ENCODE data around the gene SPARCL1. TPM values are rescaled to one million over a fixed set of nuclear protein-coding genes. Genes with fewer than 3 reads are reported as not detected.

The SPARCL1 gene
- total and polyA plus RNA-seq, 2 donors (not counting 1 experiment from before 2014, with no cell fraction given) = 0.64 to 4.1 TPM

GRCh38 chr4:87540146-87541058 lies 11.2 kb upstream of the SPARCL1 start:
- no peaks in the 10 kb centered on the region for H3K4me1 ChIP-seq (ENCODE audit: control insufficient read depth, extremely low read depth, insufficient read depth, low read length)
- H3K27ac ChIP-seq (ENCODE audit: insufficient read depth, low read length) = no peak overlapping the region
- peak; percentile 44 to 98 for DNase-seq (ENCODE audit: low read depth in 2 of 2)
- H2AFZ ChIP-seq (ENCODE audit: low read length) = no peak overlapping the region
- peak overlapping the region; percentile 13 for H3K4me2 ChIP-seq (ENCODE audit: extremely low read depth, insufficient read depth, low read length)
- H3K79me2 ChIP-seq (ENCODE audit: control insufficient read depth, insufficient read depth, low read length) = no peaks in the 10 kb centered on the region
- no peaks in the 10 kb centered on the region for H4K20me1 ChIP-seq (ENCODE audit: control insufficient read depth, extremely low read depth, insufficient read depth, low read length)
- TF ChIP-seq EZH2 (IDR thresholded peaks at IDR 0.05; ENCODE audit: low read length, missing control alignments) = no peak
- TF ChIP-seq CTCF (conservative IDR thresholded peaks at IDR 0.05 in 1 of 2, IDR thresholded peaks at IDR 0.05 in 1 of 2; ENCODE audit: low read depth in 1 of 2, low read length in 2 of 2) = no peak
- H3K4me3 ChIP-seq (replicated peaks in 1 of 4; ENCODE audit: control extremely low read depth in 1 of 4, insufficient read depth in 1 of 4, low read depth in 3 of 4, low read length in 4 of 4) = peak overlapping the region in 1 of 4 experiments; percentile 26
- no peaks in the 10 kb centered on the region for H3K27me3 ChIP-seq (ENCODE audit: control insufficient read depth, insufficient read depth, low read length)
- no peak overlapping the region for H3K9ac ChIP-seq (ENCODE audit: insufficient read depth, low read length)
- no peaks in the 10 kb centered on the region for H3K9me3 ChIP-seq (ENCODE audit: control insufficient read depth, insufficient read depth, low read depth, low read length)
- H3K36me3 ChIP-seq (ENCODE audit: control insufficient read depth, insufficient read depth, low read length) = no peaks in the 10 kb centered on the region

- H3K9ac ChIP-seq (ENCODE audit: insufficient read depth, low read length) = no peak overlapping the region
- H3K36me3 ChIP-seq (ENCODE audit: control insufficient read depth, insufficient read depth, low read length) = no peaks in the 10 kb centered on the region
- no peaks in the 10 kb centered on the region for H3K79me2 ChIP-seq (ENCODE audit: control insufficient read depth, insufficient read depth, low read length)
- H4K20me1 ChIP-seq (ENCODE audit: control insufficient read depth, extremely low read depth, insufficient read depth, low read length) = no peaks in the 10 kb centered on the region
- TF ChIP-seq CTCF (conservative IDR thresholded peaks at IDR 0.05 in 1 of 2, IDR thresholded peaks at IDR 0.05 in 1 of 2; ENCODE audit: low read depth in 1 of 2, low read length in 2 of 2) (no peak), EZH2 (IDR thresholded peaks at IDR 0.05; ENCODE audit: low read length, missing control alignments) (no peak)
- DNase-seq (ENCODE audit: low read depth in 2 of 2) = no peak
- H3K4me2 ChIP-seq (ENCODE audit: extremely low read depth, insufficient read depth, low read length) = no peak overlapping the region
- peaks cover 3% of the 10 kb centered on the region for H3K4me1 ChIP-seq (ENCODE audit: control insufficient read depth, extremely low read depth, insufficient read depth, low read length)
- H3K27ac ChIP-seq (ENCODE audit: insufficient read depth, low read length) = no peak overlapping the region
- no peaks in the 10 kb centered on the region for H3K9me3 ChIP-seq (ENCODE audit: control insufficient read depth, insufficient read depth, low read depth, low read length)
- no peak overlapping the region for H2AFZ ChIP-seq (ENCODE audit: low read length)
- no peak overlapping the region for H3K4me3 ChIP-seq (replicated peaks in 1 of 4; ENCODE audit: control extremely low read depth in 1 of 4, insufficient read depth in 1 of 4, low read depth in 3 of 4, low read length in 4 of 4)
- H3K27me3 ChIP-seq (ENCODE audit: control insufficient read depth, insufficient read depth, low read length) = no peaks in the 10 kb centered on the region
Measured at GRCh38 chr4:87532907-87533306, 3.7 kb upstream of the SPARCL1 start.

- TF ChIP-seq CTCF (conservative IDR thresholded peaks at IDR 0.05 in 1 of 2, IDR thresholded peaks at IDR 0.05 in 1 of 2; ENCODE audit: low read depth in 1 of 2, low read length in 2 of 2) (no peak), EZH2 (IDR thresholded peaks at IDR 0.05; ENCODE audit: low read length, missing control alignments) (no peak)
- no peaks in the 10 kb centered on the region for H3K36me3 ChIP-seq (ENCODE audit: control insufficient read depth, insufficient read depth, low read length)
- no peak for DNase-seq (ENCODE audit: low read depth in 2 of 2)
Measured at GRCh38 chr4:87532109-87532508, 2.9 kb upstream of the SPARCL1 start.

More at GRCh38 chr4:87532109-87532508, 2.9 kb upstream of the SPARCL1 start:
- no peaks in the 10 kb centered on the region for H3K9me3 ChIP-seq (ENCODE audit: control insufficient read depth, insufficient read depth, low read depth, low read length)
- peaks cover 3% of the 10 kb centered on the region for H3K4me1 ChIP-seq (ENCODE audit: control insufficient read depth, extremely low read depth, insufficient read depth, low read length)
- H3K9ac ChIP-seq (ENCODE audit: insufficient read depth, low read length) = no peak overlapping the region
- no peaks in the 10 kb centered on the region for H4K20me1 ChIP-seq (ENCODE audit: control insufficient read depth, extremely low read depth, insufficient read depth, low read length)
- H3K27me3 ChIP-seq (ENCODE audit: control insufficient read depth, insufficient read depth, low read length) = no peaks in the 10 kb centered on the region
- no peak overlapping the region for H3K4me3 ChIP-seq (replicated peaks in 1 of 4; ENCODE audit: control extremely low read depth in 1 of 4, insufficient read depth in 1 of 4, low read depth in 3 of 4, low read length in 4 of 4)
- H3K27ac ChIP-seq (ENCODE audit: insufficient read depth, low read length) = no peak overlapping the region
- H3K79me2 ChIP-seq (ENCODE audit: control insufficient read depth, insufficient read depth, low read length) = no peaks in the 10 kb centered on the region
- H2AFZ ChIP-seq (ENCODE audit: low read length) = no peak overlapping the region
- H3K4me2 ChIP-seq (ENCODE audit: extremely low read depth, insufficient read depth, low read length) = no peak overlapping the region
